C4-2B (cell line): ENCODE results near the gene NAV2.

Experiments
- ZFX ChIP-seq: fragments of 450-650 bp; IDR thresholded peaks from 2 replicates; pipeline ENCODE4 v1.6.1; 2017
- TF ChIP-seq, protein P1 (sequence below): fragments of 450-650 bp; conservative IDR thresholded peaks from 2 replicates; pipeline ENCODE4 v1.5.1; 2017; ENCODE audit warnings: mild to moderate bottlenecking

GRCh38 chr11:19955660-19956059 is 243.0 kb downstream of the NAV2 start:
- TF ChIP-seq, protein P1, sequence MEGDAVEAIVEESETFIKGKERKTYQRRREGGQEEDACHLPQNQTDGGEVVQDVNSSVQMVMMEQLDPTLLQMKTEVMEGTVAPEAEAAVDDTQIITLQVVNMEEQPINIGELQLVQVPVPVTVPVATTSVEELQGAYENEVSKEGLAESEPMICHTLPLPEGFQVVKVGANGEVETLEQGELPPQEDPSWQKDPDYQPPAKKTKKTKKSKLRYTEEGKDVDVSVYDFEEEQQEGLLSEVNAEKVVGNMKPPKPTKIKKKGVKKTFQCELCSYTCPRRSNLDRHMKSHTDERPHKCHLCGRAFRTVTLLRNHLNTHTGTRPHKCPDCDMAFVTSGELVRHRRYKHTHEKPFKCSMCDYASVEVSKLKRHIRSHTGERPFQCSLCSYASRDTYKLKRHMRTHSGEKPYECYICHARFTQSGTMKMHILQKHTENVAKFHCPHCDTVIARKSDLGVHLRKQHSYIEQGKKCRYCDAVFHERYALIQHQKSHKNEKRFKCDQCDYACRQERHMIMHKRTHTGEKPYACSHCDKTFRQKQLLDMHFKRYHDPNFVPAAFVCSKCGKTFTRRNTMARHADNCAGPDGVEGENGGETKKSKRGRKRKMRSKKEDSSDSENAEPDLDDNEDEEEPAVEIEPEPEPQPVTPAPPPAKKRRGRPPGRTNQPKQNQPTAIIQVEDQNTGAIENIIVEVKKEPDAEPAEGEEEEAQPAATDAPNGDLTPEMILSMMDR: no peak
- TF ChIP-seq ZFX: no peak
